HEK293 (cell line): ENCODE data around the gene TRAF7.

Experiments used
- CTCF ChIP-seq: fragments of 450-650 bp; formaldehyde crosslinking; IDR thresholded peaks from 2 replicates; pipeline ENCODE4 v1.5.1; 2016; ENCODE audit warnings: missing biosample characterization, missing genetic modification characterization
- KLF9 ChIP-seq: fragments of 450-650 bp; formaldehyde crosslinking; IDR thresholded peaks from 2 replicates; pipeline ENCODE4 v1.5.1; 2016; ENCODE audit warnings: missing biosample characterization, missing genetic modification characterization, low read depth
- PRDM10 ChIP-seq: fragments of 450-650 bp; formaldehyde crosslinking; IDR thresholded peaks from 2 replicates; pipeline ENCODE4 v1.5.1; 2016; ENCODE audit warnings: missing biosample characterization, missing genetic modification characterization
- ZBTB1 ChIP-seq: fragments of 450-650 bp; formaldehyde crosslinking; IDR thresholded peaks from 2 replicates; pipeline ENCODE4 v1.5.1; 2016; ENCODE audit warnings: missing biosample characterization, missing genetic modification characterization
- ZSCAN4 ChIP-seq: fragments of 450-650 bp; formaldehyde crosslinking; IDR thresholded peaks from 2 replicates; pipeline ENCODE4 v1.5.1; 2017; ENCODE audit warnings: missing biosample characterization, missing genetic modification characterization

- TF ChIP-seq KLF9 (no peak), PRDM10 (tag by site-specific recombination) (no peak), CTCF (tag by site-specific recombination) (no peak), ZSCAN4 (no peak), ZBTB1 (no peak)
Observed at GRCh38 chr16:2179107-2179501, 23.5 kb downstream of the TRAF7 start.
